Mesothelial cell of epicardium (in vitro differentiated cells): Measurements from ENCODE around the gene PLXNA2. TPM values are rescaled to one million over a fixed set of nuclear protein-coding genes. Genes with fewer than 3 reads are reported as not detected.

Experiments
- DNase-seq, 2 experiments: peaks; one replicate each; pipeline ENCODE4 v3.0.0; 2021; ENCODE audit warnings: low spot score in 2 of 2; ENCODE audit not compliant: unreplicated experiment in 2 of 2
- H3K27ac Mint-ChIP-seq: 2 replicates; pipeline ENCODE4 v1.8.0; 2021; ENCODE audit warnings: mixed read lengths
- H3K27me3 Mint-ChIP-seq: 2 replicates; pipeline ENCODE4 v1.8.0; 2021; ENCODE audit warnings: low read depth, mixed read lengths
- H3K36me3 Mint-ChIP-seq: 2 replicates; pipeline ENCODE4 v1.8.0; 2021; ENCODE audit warnings: mixed read lengths
- H3K4me1 Mint-ChIP-seq: 2 replicates; pipeline ENCODE4 v1.8.0; 2021; ENCODE audit warnings: mixed read lengths
- H3K4me3 Mint-ChIP-seq: 2 replicates; pipeline ENCODE4 v1.8.0; 2021; ENCODE audit warnings: mild to moderate bottlenecking, moderate library complexity, mixed read lengths
- H3K9me3 Mint-ChIP-seq: 2 replicates; pipeline ENCODE4 v1.8.0; 2021; ENCODE audit warnings: mixed read lengths
- total RNA-seq: library from RNA; stranded (reverse); gene quantifications from 3 replicates; pipeline ENCODE4 v1.2.1, GENCODE V29; 2021
- TF ChIP-seq, protein P1 (sequence below): fragments of 200-600 bp; sonication (generic); IDR thresholded peaks from one replicate; pipeline ENCODE4 v1.5.0; 2021; ENCODE audit warnings: antibody characterized with exemption; ENCODE audit not compliant: unreplicated experiment

The PLXNA2 gene
- total RNA-seq, 1 donor from 2014 or later, result 14.7 TPM

DNA sequence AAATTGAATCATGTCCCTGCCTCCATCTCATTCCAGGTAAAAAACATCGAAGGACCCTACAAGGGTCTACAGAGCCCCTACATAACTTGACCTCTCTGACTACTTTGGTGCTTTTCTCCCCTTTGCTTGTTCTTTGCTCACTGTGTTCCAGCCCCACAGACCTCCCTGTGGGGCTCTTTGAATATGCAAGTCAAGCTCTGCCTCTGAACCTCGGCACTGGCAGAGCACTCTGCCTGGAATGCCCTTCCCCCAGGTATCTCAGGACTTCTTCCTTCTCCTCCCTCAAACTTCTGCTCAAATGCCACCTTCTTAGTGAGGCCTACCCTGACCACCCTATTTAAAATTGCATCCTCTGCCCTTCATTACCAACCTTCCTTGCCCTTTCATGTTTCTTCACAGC lies 245.5 kb downstream of the PLXNA2 start:
- no peak for DNase-seq
- Mint-ChIP-seq H3K9me3 (peaks cover 6% of the 10 kb centered on the region), H3K4me3 (no peak overlapping the region), H3K4me1 (no peaks in the 10 kb centered on the region), H3K36me3 (no peaks in the 10 kb centered on the region), H3K27me3 (peaks cover 53% of the 10 kb centered on the region), H3K27ac (no peak overlapping the region)
- TF ChIP-seq, protein P1, sequence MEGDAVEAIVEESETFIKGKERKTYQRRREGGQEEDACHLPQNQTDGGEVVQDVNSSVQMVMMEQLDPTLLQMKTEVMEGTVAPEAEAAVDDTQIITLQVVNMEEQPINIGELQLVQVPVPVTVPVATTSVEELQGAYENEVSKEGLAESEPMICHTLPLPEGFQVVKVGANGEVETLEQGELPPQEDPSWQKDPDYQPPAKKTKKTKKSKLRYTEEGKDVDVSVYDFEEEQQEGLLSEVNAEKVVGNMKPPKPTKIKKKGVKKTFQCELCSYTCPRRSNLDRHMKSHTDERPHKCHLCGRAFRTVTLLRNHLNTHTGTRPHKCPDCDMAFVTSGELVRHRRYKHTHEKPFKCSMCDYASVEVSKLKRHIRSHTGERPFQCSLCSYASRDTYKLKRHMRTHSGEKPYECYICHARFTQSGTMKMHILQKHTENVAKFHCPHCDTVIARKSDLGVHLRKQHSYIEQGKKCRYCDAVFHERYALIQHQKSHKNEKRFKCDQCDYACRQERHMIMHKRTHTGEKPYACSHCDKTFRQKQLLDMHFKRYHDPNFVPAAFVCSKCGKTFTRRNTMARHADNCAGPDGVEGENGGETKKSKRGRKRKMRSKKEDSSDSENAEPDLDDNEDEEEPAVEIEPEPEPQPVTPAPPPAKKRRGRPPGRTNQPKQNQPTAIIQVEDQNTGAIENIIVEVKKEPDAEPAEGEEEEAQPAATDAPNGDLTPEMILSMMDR, result no peak

DNA sequence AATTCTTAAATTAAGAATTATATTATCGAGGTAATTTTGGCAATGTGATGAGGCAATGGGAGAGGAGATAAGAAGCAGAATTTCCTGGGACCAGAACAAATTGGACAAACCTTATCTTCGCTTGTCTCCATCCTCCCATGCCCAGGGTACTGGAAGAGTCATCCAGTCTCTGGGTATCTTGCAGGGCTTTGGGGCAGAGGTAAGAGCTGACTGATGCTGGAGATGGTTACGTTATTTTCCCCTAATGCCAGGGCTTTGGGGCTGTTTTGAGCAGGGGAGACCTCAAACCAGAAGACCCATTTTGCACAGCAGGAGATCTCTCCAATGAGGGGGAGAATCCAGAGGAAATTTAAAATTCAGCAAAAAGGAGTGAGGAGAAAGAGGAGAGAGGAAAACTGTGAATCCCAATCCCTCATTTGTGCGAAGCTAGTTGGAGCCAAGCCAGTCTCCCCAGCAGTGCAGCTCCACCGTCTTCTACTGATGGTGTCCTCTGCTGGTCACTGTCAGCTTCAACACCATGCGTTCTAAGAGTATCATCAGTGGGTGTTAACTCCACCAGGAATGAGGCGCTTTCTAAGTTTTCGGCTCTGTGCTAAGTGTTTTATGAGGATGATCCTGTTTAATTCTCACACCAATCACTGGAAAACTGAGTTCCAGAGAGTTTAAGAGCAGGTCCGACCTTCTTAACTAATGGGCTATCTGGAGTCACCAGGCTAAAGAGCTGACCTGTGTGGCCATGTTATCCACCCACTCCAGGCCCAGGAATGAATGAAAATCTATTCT lies 246.5 kb downstream of the PLXNA2 start:
- Mint-ChIP-seq H3K4me3 (no peak overlapping the region), H3K9me3 (peaks cover 13% of the 10 kb centered on the region), H3K36me3 (no peaks in the 10 kb centered on the region), H3K4me1 (peaks cover 2% of the 10 kb centered on the region), H3K27ac (no peak overlapping the region), H3K27me3 (peaks cover 51% of the 10 kb centered on the region)
- TF ChIP-seq, protein P1, result peak; percentile 62
- peak; percentile 61 to 69 for DNase-seq

DNA sequence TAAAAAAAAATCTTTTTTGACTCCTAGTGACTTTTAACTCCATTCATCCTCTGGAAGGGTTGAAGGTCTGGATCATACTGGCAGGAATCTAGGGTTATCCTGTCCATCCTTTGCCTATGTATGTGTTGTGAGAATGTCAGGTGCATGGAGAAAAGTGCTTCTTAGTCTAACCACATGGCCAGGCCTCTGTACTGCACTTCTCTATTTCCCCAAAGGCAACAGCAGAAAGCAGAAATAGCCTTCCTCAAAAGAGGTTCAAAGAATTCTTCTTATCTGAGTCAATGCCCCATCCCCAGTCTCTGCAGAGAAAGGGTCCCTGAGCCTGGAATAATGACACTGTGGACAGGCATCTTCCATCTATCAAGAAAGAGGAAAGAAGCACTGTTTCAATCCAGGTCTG lies 247.5 kb downstream of the PLXNA2 start:
- peaks cover 42% of the 10 kb centered on the region for H3K27me3 Mint-ChIP-seq
- no peak overlapping the region for H3K27ac Mint-ChIP-seq
- H3K4me1 Mint-ChIP-seq, result peaks cover 4% of the 10 kb centered on the region
- H3K4me3 Mint-ChIP-seq, result no peak overlapping the region
- no peaks in the 10 kb centered on the region for H3K36me3 Mint-ChIP-seq
- TF ChIP-seq, protein P1, result no peak
- peaks cover 15% of the 10 kb centered on the region for H3K9me3 Mint-ChIP-seq
- DNase-seq, result no peak

DNA sequence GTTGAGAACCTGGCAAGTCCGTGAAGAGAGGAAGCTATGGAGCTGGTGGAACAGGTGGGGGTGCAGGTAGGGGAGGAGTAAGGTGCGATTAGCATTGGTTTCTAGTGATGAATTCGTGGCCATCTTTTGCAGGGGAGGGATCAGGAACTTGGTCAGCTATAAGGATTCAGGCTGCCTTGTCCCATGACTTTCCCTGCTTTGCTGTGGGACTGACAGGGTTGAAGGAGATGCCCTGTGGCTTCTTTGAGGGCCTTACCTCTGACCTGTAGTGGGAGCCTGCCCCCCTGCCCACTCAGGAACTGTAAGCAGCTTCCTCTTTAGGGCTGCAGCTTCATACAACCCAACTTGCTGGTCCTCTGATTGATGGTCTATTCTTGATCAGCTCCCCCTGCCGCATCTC lies 248.6 kb downstream of the PLXNA2 start:
- H3K9me3 Mint-ChIP-seq, result peaks cover 15% of the 10 kb centered on the region
- DNase-seq, result no peak
- peaks cover 41% of the 10 kb centered on the region for H3K27me3 Mint-ChIP-seq

DNA sequence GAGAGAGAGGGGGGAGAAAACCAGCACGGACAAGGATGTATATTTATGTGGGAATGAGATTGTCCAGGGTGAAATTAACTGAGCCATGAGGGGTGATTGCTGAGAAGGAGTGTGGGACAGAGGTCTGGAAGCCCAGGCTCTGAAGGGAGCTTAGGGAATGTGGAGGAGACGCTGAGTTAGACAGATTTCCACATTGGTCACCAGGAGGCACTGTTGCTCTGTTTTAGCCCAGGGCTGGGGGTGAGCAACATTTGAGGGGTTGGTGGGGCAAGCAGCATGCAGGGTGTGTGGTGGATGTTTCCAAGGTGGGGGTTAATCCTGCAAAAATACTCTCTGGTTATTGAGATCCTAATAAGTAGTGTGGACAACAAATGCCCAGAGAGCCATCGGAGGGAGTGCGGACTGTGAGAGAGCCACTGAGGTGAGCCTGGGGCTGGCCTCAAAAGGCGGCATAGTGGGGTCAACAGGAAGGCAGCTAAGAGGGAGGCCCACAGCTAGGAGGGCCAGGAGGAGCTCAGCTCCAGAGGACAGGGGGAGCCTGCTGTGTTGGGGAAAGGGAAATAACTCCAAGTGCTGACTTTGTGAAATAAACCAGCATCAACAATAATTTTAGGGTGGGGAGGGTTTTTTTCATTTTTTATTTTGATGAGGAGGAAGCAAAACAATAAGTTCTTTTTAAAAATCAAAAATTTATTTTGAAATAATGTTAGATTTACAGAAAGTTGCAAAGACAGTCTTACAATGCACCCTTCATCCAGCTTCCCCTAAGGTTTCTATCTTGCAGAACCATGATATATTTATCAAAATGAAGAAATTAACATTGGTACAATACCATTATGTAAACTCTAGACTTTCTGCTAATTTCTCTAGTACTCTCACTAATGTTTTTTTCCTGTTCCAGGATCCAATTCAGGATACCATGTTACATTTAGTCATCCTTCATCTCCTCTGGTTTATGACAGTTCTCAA lies 250.4 kb downstream of the PLXNA2 start:
- no peak for DNase-seq

More for the DNA sequence above, 248.6 kb downstream of the PLXNA2 start:
- Mint-ChIP-seq H3K27ac (no peak overlapping the region), H3K4me3 (no peak overlapping the region), H3K4me1 (peaks cover 4% of the 10 kb centered on the region), H3K36me3 (no peaks in the 10 kb centered on the region)
- TF ChIP-seq, protein P1, result no peak

More for the DNA sequence above, 250.4 kb downstream of the PLXNA2 start:
- H3K4me3 Mint-ChIP-seq, result no peak overlapping the region
- H3K36me3 Mint-ChIP-seq, result no peaks in the 10 kb centered on the region
- no peak overlapping the region for H3K27ac Mint-ChIP-seq
- peaks cover 4% of the 10 kb centered on the region for H3K4me1 Mint-ChIP-seq
- TF ChIP-seq, protein P1, result no peak
- peaks cover 15% of the 10 kb centered on the region for H3K9me3 Mint-ChIP-seq
- H3K27me3 Mint-ChIP-seq, result peaks cover 52% of the 10 kb centered on the region
